BLaER1 (cell line): ENCODE data around the gene KRT77.
A peak's percentile ranks its signal among the peaks of the same experiment; 100 is the strongest.

Experiments used
- H3K27ac ChIP-seq: shearing (Covaris generic); formaldehyde crosslinking; 2 replicates; pipeline ENCODE4 v1.8.1; 2022
- H3K27me3 ChIP-seq: shearing (Covaris generic); formaldehyde crosslinking; 2 replicates; pipeline ENCODE4 v1.8.1; 2022
- H3K36me3 ChIP-seq: shearing (Covaris generic); formaldehyde crosslinking; 2 replicates; pipeline ENCODE4 v1.8.1; 2022
- H3K4me1 ChIP-seq: shearing (Covaris generic); formaldehyde crosslinking; 2 replicates; pipeline ENCODE4 v1.8.1; 2022
- H3K4me2 ChIP-seq: shearing (Covaris generic); formaldehyde crosslinking; 2 replicates; pipeline ENCODE4 v1.8.1; 2022
- H3K4me3 ChIP-seq: shearing (Covaris generic); formaldehyde crosslinking; 2 replicates; pipeline ENCODE4 v1.8.1; 2022
- H3K9ac ChIP-seq: shearing (Covaris generic); formaldehyde crosslinking; 2 replicates; pipeline ENCODE4 v1.8.1; 2022
- H3K9me3 ChIP-seq: shearing (Covaris generic); formaldehyde crosslinking; 2 replicates; pipeline ENCODE4 v1.8.1; 2022
- H4K20me1 ChIP-seq: shearing (Covaris generic); formaldehyde crosslinking; 2 replicates; pipeline ENCODE4 v1.8.1; 2022
- Cebpa-rat ChIP-seq: shearing (Covaris generic); IDR thresholded peaks from 2 replicates; pipeline ENCODE4 v1.8.1; 2022

The KRT77 gene

DNA sequence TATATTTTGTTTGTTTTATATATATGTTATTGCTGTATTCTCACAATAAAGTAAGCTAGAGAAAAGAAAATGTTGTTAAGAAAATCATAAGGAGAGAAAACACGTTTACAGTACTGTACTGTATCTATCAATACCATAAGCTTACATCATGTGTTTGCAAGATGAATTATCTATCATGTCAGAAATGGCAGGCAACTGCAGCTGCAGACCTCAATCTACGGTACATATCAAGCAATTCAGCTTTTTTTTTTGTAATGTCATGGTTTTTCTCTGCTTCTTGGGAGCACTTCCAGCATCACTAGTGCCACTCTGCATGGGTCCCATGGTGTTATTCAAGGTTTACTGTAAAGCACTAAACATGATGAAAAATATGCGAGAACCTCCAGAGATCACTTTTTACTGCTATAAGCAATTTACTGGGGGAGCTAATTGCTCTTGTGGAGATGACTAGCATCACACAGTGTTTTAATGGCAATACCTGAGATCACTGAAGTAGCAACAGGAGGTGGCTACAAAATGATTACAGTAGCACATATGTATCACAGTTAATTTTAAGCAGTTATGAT is 42.3 kb downstream of the KRT77 start:
- Histone ChIP-seq H3K4me1 (peaks cover 50% of the 10 kb centered on the region), H3K4me3 (no peak overlapping the region), H3K9ac (no peak overlapping the region), H4K20me1 (no peaks in the 10 kb centered on the region), H3K27ac (no peak overlapping the region), H3K9me3 (no peaks in the 10 kb centered on the region), H3K4me2 (no peak overlapping the region), H3K27me3 (no peaks in the 10 kb centered on the region), H3K36me3 (no peaks in the 10 kb centered on the region)
- no peak for TF ChIP-seq Cebpa-rat

DNA sequence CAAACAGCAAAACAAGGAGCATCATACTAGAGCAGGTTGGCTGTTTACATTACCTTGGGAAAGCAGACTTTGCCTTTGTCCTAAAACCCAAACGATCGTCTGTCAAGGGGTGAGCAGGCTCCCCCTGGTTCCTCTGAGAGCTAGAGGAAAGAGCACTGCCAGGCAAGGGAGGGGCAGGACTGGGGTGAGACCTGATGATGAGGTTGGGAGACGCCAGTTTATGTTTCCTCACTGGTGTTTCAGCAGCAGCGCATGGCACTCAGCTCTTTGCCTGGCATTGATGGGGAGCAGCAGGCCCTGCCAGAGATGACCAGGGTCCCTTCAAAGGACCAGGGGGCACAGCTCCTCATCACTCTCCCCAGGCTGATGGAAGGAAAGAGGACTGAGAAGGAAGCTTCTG is 43.4 kb downstream of the KRT77 start:
- Histone ChIP-seq H3K9me3 (no peaks in the 10 kb centered on the region), H4K20me1 (no peaks in the 10 kb centered on the region), H3K27me3 (no peaks in the 10 kb centered on the region), H3K36me3 (no peaks in the 10 kb centered on the region), H3K4me3 (no peak overlapping the region), H3K4me2 (peak overlapping the region; percentile 68), H3K4me1 (peaks cover 50% of the 10 kb centered on the region), H3K9ac (no peak overlapping the region), H3K27ac (no peak overlapping the region)
- no peak for TF ChIP-seq Cebpa-rat

DNA sequence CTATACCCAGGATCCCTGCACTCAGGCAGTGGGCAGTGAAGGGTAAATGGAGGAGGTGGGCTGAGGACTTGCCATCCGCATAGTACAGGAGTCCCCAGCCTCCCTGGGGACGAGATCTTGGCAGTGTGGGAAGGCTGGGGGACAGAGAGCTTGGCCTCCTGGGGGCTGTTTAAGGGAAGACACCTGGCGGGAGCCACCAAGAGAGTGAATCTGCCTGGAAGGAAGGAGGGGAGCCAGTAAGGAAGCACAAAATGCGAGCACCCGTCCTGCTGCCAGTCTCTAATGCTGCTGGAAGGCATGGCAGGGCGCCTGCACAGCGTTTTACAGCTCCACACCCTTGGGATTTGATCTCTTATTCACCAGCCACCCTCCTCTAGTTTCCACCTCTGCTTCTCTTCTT is 43.9 kb downstream of the KRT77 start:
- Histone ChIP-seq H3K4me3 (no peak overlapping the region), H3K36me3 (no peaks in the 10 kb centered on the region), H3K9me3 (no peaks in the 10 kb centered on the region), H3K27ac (no peak overlapping the region; the same call in 1 of the 2 replicates), H3K4me2 (peak overlapping the region; percentile 68), H3K27me3 (no peaks in the 10 kb centered on the region), H3K4me1 (peaks cover 50% of the 10 kb centered on the region), H3K9ac (no peak overlapping the region), H4K20me1 (no peaks in the 10 kb centered on the region)
- no peak for TF ChIP-seq Cebpa-rat

DNA sequence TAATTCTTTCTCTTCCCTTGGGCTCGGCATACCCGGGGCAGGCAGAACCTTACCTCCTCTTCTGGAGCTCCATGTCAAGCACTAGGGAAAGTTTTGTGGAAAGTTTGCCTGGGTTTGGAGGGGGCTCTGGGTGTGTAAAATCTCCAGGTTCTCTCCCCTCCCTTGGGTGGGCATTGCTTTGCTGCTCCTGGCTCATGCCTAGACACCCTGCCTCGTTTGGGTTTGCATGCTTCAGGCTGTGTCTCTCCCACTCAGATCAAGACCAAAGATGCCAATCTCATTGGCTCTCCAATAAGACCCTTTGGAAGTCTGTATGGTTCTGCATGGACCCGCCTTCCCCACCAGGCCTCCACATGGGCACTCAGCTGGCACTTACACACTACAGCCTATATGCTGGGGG is 45.1 kb downstream of the KRT77 start:
- H3K9me3 ChIP-seq, result no peaks in the 10 kb centered on the region
- no peak overlapping the region for H3K9ac ChIP-seq
- no peaks in the 10 kb centered on the region for H4K20me1 ChIP-seq
- H3K36me3 ChIP-seq, result no peaks in the 10 kb centered on the region
- no peak for TF ChIP-seq Cebpa-rat
- H3K27ac ChIP-seq, result no peak overlapping the region
- H3K4me2 ChIP-seq, result no peak overlapping the region
- no peaks in the 10 kb centered on the region for H3K27me3 ChIP-seq
- no peak overlapping the region for H3K4me3 ChIP-seq
- peaks cover 46% of the 10 kb centered on the region for H3K4me1 ChIP-seq

DNA sequence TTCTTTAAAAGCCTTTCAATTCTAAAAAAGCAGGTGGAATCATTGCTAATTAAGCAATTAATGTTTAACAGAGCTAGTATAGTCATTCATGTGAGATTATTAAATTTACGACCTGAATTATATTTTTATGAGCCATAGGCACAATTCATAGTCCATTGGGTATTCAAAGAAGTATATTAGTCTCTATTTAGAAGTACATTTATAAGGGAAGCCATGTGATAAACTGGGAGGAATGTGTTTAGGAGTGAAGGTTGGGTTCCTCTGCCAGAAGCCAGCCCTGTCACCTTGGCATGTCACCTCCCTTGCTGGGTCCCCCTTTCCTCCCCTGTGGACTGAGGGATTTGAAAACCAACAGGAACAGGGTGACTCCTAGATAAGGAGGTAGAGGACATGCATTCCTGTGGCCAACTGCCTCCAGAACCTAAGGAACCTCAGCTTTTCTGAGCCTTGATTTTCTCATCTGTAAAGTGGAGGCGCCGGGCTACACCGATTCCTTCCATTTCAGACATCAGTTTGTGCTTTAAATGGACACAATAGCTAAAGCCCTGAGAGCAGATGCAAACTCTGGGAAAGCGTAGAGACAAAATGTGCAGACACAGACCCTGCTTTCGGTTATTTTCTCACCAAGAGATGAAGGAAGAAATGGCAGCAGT is 45.9 kb downstream of the KRT77 start:
- no peak for TF ChIP-seq Cebpa-rat
- H3K4me2 ChIP-seq, result no peak overlapping the region
- no peak overlapping the region for H3K4me3 ChIP-seq
- H4K20me1 ChIP-seq, result no peaks in the 10 kb centered on the region
- peaks cover 38% of the 10 kb centered on the region for H3K4me1 ChIP-seq
- no peaks in the 10 kb centered on the region for H3K9me3 ChIP-seq
- no peak overlapping the region for H3K27ac ChIP-seq
- no peaks in the 10 kb centered on the region for H3K36me3 ChIP-seq
- H3K27me3 ChIP-seq, result no peaks in the 10 kb centered on the region
- H3K9ac ChIP-seq, result no peak overlapping the region

DNA sequence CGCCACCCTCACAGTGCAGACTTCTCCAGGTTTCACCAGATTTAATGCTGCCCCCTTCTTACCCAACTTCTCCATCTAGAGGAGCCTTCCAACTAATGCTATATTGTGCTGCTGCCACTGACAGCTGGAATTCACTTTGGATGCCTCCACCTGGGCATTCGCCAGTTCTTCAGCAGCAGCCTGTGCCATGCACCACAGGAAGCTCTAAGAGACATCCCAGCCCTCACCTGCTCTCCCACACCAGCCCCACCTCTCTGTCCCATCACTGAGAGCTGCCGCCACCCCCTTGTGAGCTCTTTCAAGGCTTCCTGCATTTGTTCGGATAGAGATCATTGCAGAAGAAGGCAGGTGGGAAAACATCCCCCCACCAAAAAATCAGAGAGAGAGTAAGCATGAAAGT is 46.7 kb downstream of the KRT77 start:
- no peak overlapping the region for H3K4me3 ChIP-seq
- H3K27ac ChIP-seq, result no peak overlapping the region
- no peaks in the 10 kb centered on the region for H3K36me3 ChIP-seq
- no peaks in the 10 kb centered on the region for H3K9me3 ChIP-seq
- no peaks in the 10 kb centered on the region for H4K20me1 ChIP-seq
- H3K4me2 ChIP-seq, result no peak overlapping the region
- H3K9ac ChIP-seq, result no peak overlapping the region
- H3K4me1 ChIP-seq, result peaks cover 31% of the 10 kb centered on the region
- no peaks in the 10 kb centered on the region for H3K27me3 ChIP-seq
- no peak for TF ChIP-seq Cebpa-rat

DNA sequence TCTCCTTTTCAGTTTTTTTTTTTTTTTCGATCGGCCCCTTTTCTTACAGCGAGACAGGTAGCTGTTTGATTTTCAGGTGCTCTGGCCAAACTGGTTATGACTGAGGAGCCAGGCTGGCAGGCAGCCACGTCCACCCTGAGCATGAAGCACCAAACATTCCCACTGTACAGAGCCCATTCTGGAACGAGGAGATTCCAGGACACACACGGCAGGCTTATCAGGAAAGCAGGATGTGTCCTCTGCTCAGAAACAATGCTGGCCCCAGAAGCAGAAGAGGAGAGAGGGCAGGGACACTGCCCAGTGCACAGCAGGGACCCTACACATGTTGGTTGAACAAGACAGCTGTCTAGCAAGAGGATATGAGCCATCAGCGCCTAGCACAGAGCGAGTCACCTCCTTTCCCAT is 47.6 kb downstream of the KRT77 start:
- Histone ChIP-seq H3K9ac (no peak overlapping the region), H3K4me3 (no peak overlapping the region), H3K27me3 (no peaks in the 10 kb centered on the region), H3K4me1 (peaks cover 22% of the 10 kb centered on the region), H3K9me3 (no peaks in the 10 kb centered on the region), H3K4me2 (no peak overlapping the region), H3K36me3 (no peaks in the 10 kb centered on the region), H3K27ac (no peak overlapping the region), H4K20me1 (no peaks in the 10 kb centered on the region)
- TF ChIP-seq Cebpa-rat, result no peak

DNA sequence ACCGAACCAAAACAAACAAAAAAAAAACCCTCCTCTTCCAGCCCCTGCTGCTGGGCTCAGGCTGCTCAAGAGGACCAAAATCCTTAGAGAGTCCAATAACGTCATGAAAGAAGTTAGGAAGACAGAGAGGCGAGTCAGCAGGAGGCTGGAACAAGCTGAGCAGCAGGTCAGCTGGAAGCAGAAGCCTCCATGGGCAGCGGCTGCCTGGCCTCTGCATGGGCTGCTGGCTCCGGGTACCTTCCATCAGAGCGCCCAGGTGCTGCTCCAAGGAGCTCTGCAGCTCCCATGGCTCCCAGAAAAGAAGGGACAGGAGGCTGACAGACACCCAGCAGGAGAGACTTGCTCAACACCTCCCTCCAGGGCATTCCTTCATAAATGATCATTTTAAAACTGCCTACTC is 48.1 kb downstream of the KRT77 start:
- no peaks in the 10 kb centered on the region for H3K27me3 ChIP-seq
- no peak for TF ChIP-seq Cebpa-rat
- H3K4me2 ChIP-seq, result no peak overlapping the region

DNA sequence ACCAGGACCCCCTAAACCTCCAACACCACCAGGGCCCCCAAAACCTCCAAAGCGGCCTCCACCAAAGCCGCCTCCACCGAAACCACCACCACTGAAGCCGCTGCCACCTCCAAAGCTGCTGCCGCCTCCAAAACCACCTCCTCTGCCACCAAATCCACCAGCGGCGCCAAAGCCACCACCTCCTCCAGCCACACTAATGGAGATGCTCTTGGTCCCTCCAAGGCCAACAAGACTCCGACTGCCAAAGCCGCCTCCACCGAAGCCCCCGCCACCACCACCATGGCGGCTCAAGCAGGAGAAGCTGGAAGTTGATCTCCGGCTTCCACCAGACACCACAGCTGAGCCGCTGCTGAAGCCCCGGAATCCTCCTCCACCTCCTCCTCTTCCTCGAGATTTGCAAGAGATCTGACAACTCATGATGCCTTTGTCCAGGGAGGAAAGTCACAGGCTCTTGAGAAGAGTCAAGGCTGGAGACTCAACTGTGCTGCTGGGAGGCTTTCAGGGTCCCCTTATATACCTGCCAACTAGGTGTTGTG is 51.5 kb downstream of the KRT77 start, which contains the start of gene KRT2:
TSS of gene KRT2 (minus strand) at position 486 of the 536 bp plus-strand sequence. CDS start at position 417, 69 bp downstream.
- H3K4me3 ChIP-seq, result no peak within 1 kb of the TSS
- H3K9me3 ChIP-seq, result no peaks in the 10 kb centered on the region
- no peak for TF ChIP-seq Cebpa-rat
- H3K4me1 ChIP-seq, result no peaks in the 10 kb centered on the region
- H3K27me3 ChIP-seq, result no peaks in the 10 kb centered on the region
- H3K9ac ChIP-seq, result no peak within 1 kb of the TSS
- no peaks in the 10 kb centered on the region for H3K36me3 ChIP-seq
- no peak within 1 kb of the TSS for H3K4me2 ChIP-seq
- no peak within 1 kb of the TSS for H3K27ac ChIP-seq
- no peaks in the 10 kb centered on the region for H4K20me1 ChIP-seq

More for the DNA sequence above, 48.1 kb downstream of the KRT77 start:
- H4K20me1 ChIP-seq, result no peaks in the 10 kb centered on the region
- no peak overlapping the region for H3K4me3 ChIP-seq
- H3K4me1 ChIP-seq, result peaks cover 18% of the 10 kb centered on the region
- H3K36me3 ChIP-seq, result no peaks in the 10 kb centered on the region
- H3K9me3 ChIP-seq, result no peaks in the 10 kb centered on the region
- H3K9ac ChIP-seq, result no peak overlapping the region
- no peak overlapping the region for H3K27ac ChIP-seq

DNA sequence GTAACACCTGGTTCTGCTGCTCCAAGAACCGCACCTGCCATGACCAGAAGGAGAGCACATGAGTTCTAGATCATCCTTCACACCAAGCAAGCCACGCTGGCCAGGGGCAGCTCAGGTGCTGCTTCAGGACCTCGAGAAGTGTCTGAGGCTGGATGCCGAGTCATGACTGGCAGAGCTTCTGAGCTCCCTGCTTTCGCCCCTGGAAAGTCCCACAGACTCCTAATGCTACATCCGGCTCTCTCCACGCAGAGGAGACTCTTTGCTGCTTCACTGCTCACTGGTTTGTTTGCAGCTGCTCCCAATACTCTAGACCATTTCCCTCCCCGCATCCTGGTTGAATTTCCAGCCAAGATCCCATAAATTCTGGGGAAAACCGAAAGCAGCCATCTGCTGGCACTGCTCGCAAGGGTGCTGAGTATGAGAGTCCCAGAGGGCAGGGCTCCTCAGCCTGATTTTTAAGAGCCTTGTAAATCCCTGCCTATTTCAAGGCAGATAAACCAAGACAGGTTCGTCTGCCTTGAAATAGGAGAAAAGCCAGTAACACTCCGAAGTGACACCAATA is 52.7 kb downstream of the KRT77 start:
- H4K20me1 ChIP-seq, result no peaks in the 10 kb centered on the region
- no peaks in the 10 kb centered on the region for H3K27me3 ChIP-seq
- H3K9me3 ChIP-seq, result no peaks in the 10 kb centered on the region
- TF ChIP-seq Cebpa-rat, result no peak
- H3K4me1 ChIP-seq, result no peaks in the 10 kb centered on the region
- no peaks in the 10 kb centered on the region for H3K36me3 ChIP-seq
- H3K27ac ChIP-seq, result no peak overlapping the region
- no peak overlapping the region for H3K4me3 ChIP-seq
- no peak overlapping the region for H3K4me2 ChIP-seq
- H3K9ac ChIP-seq, result no peak overlapping the region
